Measurements from ENCODE around the gene KCNQ1. TPM values are rescaled to one million over a fixed set of nuclear protein-coding genes. Genes with fewer than 3 reads are reported as not detected.

KCNQ1 gene
- total RNA-seq, 1 experiment from 2014 or later = not detected

GRCh38 chr11:2777871-2778629 lies 333.2 kb downstream of the KCNQ1 start:
- no peak for DNase-seq
- TF ChIP-seq, protein P1, sequence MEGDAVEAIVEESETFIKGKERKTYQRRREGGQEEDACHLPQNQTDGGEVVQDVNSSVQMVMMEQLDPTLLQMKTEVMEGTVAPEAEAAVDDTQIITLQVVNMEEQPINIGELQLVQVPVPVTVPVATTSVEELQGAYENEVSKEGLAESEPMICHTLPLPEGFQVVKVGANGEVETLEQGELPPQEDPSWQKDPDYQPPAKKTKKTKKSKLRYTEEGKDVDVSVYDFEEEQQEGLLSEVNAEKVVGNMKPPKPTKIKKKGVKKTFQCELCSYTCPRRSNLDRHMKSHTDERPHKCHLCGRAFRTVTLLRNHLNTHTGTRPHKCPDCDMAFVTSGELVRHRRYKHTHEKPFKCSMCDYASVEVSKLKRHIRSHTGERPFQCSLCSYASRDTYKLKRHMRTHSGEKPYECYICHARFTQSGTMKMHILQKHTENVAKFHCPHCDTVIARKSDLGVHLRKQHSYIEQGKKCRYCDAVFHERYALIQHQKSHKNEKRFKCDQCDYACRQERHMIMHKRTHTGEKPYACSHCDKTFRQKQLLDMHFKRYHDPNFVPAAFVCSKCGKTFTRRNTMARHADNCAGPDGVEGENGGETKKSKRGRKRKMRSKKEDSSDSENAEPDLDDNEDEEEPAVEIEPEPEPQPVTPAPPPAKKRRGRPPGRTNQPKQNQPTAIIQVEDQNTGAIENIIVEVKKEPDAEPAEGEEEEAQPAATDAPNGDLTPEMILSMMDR (conservative IDR thresholded peaks at IDR 0.05) = no peak
- TF ChIP-seq EZH2 (IDR thresholded peaks at IDR 0.05; ENCODE audit: low read depth) = no peak
- no peaks in the 10 kb centered on the region for H3K27me3 ChIP-seq (ENCODE audit: insufficient read depth, low read depth)
- POLR2A ChIA-PET (ENCODE audit: unreplicated experiment) = interaction anchor here (0.7 kb wide), 1 partner anchor 401 kb away, joined by 3 read pairs; no protein-coding TSS in a partner anchor
- peaks cover 16% of the 10 kb centered on the region for H3K4me1 ChIP-seq (replicated peaks; ENCODE audit: insufficient read depth)
- no TSS peak for BruUV-seq (replicated peaks)
- H2AFZ ChIP-seq = no peak overlapping the region
- intact Hi-C loops (cut with micrococcal nuclease; ENCODE audit: unreplicated experiment) = loop anchor here (1.0 kb wide), 1 partner anchor 47 kb away; no protein-coding TSS in a partner anchor
- no peaks in the 10 kb centered on the region for H4K20me1 ChIP-seq (ENCODE audit: insufficient read depth)
- H3F3A ChIP-seq (ENCODE audit: insufficient read depth, low read depth) = no peaks in the 10 kb centered on the region
- no peaks in the 10 kb centered on the region for H3K79me2 ChIP-seq (ENCODE audit: low read depth)
- H3K9me3 ChIP-seq (ENCODE audit: insufficient read depth, low read depth) = no peaks in the 10 kb centered on the region
- CTCF ChIA-PET = interaction anchor here (0.6 kb wide), 1 partner anchor 110 kb away, joined by 9 read pairs; no protein-coding TSS in a partner anchor
- no peaks in the 10 kb centered on the region for H3K9me2 ChIP-seq (ENCODE audit: insufficient read depth)
- H3K4me3 ChIP-seq = no peak overlapping the region
- no peak overlapping the region for H3K27ac ChIP-seq
- H3K36me3 ChIP-seq (ENCODE audit: low read depth) = no peaks in the 10 kb centered on the region
- peak overlapping the region; percentile 42 for H3K4me2 ChIP-seq

GRCh38 chr11:2778630-2779498 lies 334.1 kb downstream of the KCNQ1 start:
- H3K79me2 ChIP-seq (ENCODE audit: low read depth) = no peaks in the 10 kb centered on the region
- TF ChIP-seq EZH2 (IDR thresholded peaks at IDR 0.05; ENCODE audit: low read depth) = no peak
- TF ChIP-seq, protein P1 (conservative IDR thresholded peaks at IDR 0.05) = no peak
- no peaks in the 10 kb centered on the region for H3K9me2 ChIP-seq (ENCODE audit: insufficient read depth)
- H3K27ac ChIP-seq = no peak overlapping the region
- H3K4me3 ChIP-seq = no peak overlapping the region
- H3K9me3 ChIP-seq (ENCODE audit: insufficient read depth, low read depth) = no peaks in the 10 kb centered on the region
- peaks cover 16% of the 10 kb centered on the region for H3K4me1 ChIP-seq (replicated peaks; ENCODE audit: insufficient read depth)
- intact Hi-C loops (cut with micrococcal nuclease; ENCODE audit: unreplicated experiment) = loop anchor here (1.0 kb wide), 3 partner anchors 79 to 245 kb away; no protein-coding TSS in a partner anchor
- peak in 1 of 2 experiments; percentile 84 for DNase-seq
- no peaks in the 10 kb centered on the region for H3K27me3 ChIP-seq (ENCODE audit: insufficient read depth, low read depth)
- no peaks in the 10 kb centered on the region for H3F3A ChIP-seq (ENCODE audit: insufficient read depth, low read depth)
- H3K36me3 ChIP-seq (ENCODE audit: low read depth) = no peaks in the 10 kb centered on the region
- no peak overlapping the region for H2AFZ ChIP-seq
- ChIA-PET POLR2A (ENCODE audit: unreplicated experiment) (interaction anchor here (0.7 kb wide), 1 partner anchor 402 kb away, joined by 3 read pairs; no protein-coding TSS in a partner anchor), CTCF (interaction anchor here (1.0 kb wide), 1 partner anchor 38 kb away, joined by 3 read pairs; no protein-coding TSS in a partner anchor)
- BruUV-seq (replicated peaks) = no TSS peak
- H4K20me1 ChIP-seq (ENCODE audit: insufficient read depth) = no peaks in the 10 kb centered on the region
- H3K4me2 ChIP-seq = peak overlapping the region; percentile 42

- Histone ChIP-seq H2AFZ (no peak overlapping the region), H3K4me3 (no peak overlapping the region), H3K27ac (no peak overlapping the region), H3K4me2 (no peak overlapping the region), H3K36me3 (ENCODE audit: low read depth) (no peaks in the 10 kb centered on the region), H4K20me1 (ENCODE audit: insufficient read depth) (no peaks in the 10 kb centered on the region), H3K27me3 (ENCODE audit: insufficient read depth, low read depth) (no peaks in the 10 kb centered on the region), H3K79me2 (ENCODE audit: low read depth) (no peaks in the 10 kb centered on the region), H3F3A (ENCODE audit: insufficient read depth, low read depth) (no peaks in the 10 kb centered on the region), H3K9me2 (ENCODE audit: insufficient read depth) (no peaks in the 10 kb centered on the region), H3K4me1 (replicated peaks; ENCODE audit: insufficient read depth) (peaks cover 16% of the 10 kb centered on the region), H3K9me3 (ENCODE audit: insufficient read depth, low read depth) (no peaks in the 10 kb centered on the region)
- ChIA-PET POLR2A (ENCODE audit: unreplicated experiment) (no interaction called here), CTCF (interaction anchor here (1.0 kb wide), 1 partner anchor 38 kb away, joined by 3 read pairs; no protein-coding TSS in a partner anchor)
- BruUV-seq (replicated peaks) = no TSS peak
- no peak for DNase-seq
- no peak for TF ChIP-seq EZH2 (IDR thresholded peaks at IDR 0.05; ENCODE audit: low read depth)
- TF ChIP-seq, protein P1 (conservative IDR thresholded peaks at IDR 0.05) = no peak
- intact Hi-C loops (cut with micrococcal nuclease; ENCODE audit: unreplicated experiment) = loop anchor here (1.0 kb wide), 3 partner anchors 79 to 245 kb away; no protein-coding TSS in a partner anchor
These were observed 334.7 kb downstream of the KCNQ1 start for GRCh38 chr11:2779499-2779980.
